HG03108 (cell line): ENCODE measurements around the gene CR1.
"Not testable (repeated sequence)": the region's sequence is repeated elsewhere in the genome, so short reads cannot be mapped to it uniquely, and the experiment has no call there.

Experiments
- ATAC-seq: cut with Tn5 transposase; IDR thresholded peaks from one replicate; pipeline ENCODE4 v1.9.1; 2021; ENCODE audit warnings: moderate library complexity; ENCODE audit not compliant: unreplicated experiment

The CR1 gene

DNA sequence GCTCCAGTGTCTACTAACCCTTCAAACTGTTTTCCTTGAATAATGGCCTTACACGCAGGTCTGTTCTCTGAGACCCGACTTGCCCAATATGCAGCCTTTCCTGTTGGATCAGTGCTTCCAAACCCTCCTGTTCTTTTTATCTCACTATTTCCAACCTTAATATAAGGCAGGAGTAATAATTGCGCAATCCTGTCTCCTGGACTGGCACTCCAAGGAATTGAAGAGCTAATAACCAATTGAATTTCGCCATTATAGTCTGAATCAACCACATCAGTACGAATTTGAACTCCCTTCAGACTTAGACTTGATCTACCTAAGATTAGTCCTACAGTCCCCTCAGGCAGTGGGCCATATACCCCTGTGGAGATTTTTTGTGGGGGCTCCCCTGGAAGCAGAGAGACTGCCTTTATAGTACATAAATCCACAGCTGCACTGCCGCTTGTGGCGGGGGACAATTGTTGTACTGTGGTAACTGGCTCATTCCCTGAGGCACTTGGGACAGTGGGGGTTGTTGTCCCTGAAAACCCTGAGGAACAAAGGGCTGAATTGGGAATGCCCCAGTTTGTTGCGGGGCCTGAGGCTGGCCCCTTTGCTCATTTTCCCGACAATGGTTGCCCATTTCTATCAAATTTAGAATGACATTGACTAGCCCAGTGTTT is 142.7 kb downstream of the CR1 start:
- ATAC-seq, result not testable (repeated sequence)

DNA sequence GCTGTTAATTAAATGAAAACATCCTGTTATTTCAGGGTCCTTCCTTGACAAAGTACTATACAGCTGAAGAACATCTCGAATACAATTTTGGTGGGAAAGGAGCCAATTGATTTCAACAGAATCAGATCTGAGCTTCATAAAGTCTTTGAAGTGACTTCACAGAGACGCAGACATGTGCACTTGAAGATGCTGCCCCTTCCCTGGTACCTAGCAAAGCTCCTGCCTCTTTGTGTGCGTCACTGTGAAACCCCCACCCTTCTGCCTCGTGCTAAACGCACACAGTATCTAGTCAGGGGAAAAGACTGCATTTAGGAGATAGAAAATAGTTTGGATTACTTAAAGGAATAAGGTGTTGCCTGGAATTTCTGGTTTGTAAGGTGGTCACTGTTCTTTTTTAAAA is 143.4 kb downstream of the CR1 start:
- ATAC-seq, result not testable (repeated sequence)

DNA sequence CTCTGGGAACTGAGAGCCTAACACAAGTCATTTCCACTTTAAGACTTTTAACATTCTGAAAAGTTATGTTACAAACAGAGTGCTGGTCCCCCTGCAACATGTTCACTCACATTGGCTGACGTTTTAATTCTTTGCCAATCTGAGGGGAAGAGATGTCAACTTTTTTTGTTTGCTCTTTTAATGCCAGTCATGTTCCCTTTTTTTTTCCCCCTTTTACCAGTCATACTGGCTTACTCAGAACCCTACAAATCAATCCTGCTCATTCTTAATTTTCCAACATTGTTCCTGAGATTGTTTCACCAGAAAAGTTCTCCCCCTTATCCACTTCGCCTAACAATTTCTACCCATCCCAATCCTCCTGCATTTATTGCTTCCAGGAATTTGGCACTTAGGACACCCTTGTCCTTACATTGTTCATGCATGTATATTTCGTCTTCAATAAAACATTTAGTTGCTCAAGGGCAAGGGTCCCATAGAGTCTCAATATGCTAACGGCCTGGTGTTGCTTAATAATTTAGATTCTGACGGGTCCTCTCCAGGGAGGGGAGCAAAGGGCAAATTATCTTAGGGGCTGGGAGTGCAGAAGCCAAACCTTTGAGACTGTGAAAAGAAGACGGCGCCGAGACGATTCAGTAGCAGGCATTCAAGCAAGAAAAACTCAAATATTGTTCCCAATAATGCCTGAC is 148.4 kb downstream of the CR1 start:
- no peak for ATAC-seq

DNA sequence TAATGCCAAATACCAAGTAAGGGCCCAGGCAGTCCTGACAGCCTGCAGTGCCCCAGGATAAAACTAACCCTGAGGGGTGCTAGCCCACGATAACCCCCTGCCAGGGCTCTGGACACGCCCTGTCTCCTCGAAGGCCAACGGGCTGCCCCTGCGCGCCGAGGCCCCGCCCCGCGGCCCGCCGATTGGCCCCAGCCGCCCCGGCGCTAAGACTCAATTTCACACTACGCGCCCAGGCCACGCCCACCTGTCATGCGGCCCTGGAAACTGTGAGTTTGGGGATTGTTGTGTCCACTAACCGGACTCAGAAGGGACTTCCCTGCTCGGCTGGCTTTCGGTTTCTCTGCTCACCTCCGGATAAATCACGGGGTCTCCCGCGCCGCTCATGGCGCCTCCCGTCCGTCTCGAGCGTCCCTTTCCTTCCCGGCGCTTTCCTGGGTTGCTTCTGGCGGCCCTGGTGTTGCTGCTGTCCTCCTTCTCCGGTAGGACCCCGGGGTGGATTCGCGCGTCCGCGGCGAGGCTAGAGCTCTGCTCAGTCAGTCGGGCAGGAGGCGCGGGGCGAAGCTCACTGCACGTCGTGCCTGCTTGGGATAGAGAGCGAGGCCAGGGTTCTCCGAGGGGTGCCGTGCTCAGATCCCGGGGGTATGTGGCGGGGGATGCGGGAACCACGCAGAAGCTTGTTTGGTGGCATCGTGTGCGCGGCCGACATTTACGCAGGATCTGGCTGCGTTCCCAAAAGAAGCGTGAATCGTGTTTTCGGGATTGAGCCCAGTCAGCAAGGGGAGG is 149.1 kb downstream of the CR1 start, which contains the start of gene CR1L:
TSS of gene CR1L (plus strand) at position 282 of the 783 bp plus-strand sequence. CDS start at position 383, 101 bp downstream.
- ATAC-seq, result peak; percentile 86

DNA sequence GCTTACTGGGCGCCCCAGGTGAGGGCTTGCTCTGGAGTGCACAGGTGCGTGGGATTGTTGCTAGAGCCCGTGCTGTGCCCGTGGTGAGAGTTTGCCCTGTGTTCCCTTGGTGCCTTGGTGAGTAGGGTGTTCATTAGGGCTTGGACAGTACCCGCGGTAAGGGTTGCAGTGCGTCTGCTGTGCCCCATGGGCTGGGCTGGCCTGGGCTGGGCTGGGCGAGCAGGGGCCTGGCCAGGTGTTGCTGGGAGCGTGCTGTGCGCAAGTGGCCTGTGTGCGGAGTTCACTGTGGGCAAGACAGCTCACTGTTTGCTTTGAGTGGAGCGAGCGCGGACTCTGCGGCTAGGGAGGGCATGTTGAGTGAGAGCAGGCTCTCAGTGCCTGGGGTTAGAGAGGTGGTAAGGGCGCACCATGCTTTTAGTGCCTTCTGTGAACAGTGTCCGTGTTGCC is 149.7 kb downstream of the CR1 start:
- ATAC-seq, result no peak

DNA sequence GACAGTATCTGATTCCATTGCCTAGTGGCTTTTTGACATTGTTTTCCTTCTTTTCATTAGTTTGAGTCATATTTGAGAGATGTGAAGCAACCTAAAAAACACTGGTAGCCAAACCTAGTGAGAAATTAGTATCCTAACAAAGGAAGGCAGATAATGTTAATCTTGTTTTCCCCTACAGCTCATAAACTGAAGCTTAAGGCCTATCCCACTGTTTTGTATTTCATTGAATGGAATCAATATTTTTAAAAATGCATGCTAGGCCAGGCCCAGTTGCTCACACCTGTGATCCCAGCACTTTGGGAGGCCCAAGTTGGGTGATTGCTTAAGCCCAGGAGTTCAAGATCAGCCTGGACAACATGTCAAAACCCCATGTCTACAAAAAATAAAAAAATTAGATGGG is 150.2 kb downstream of the CR1 start:
- ATAC-seq, result no peak

DNA sequence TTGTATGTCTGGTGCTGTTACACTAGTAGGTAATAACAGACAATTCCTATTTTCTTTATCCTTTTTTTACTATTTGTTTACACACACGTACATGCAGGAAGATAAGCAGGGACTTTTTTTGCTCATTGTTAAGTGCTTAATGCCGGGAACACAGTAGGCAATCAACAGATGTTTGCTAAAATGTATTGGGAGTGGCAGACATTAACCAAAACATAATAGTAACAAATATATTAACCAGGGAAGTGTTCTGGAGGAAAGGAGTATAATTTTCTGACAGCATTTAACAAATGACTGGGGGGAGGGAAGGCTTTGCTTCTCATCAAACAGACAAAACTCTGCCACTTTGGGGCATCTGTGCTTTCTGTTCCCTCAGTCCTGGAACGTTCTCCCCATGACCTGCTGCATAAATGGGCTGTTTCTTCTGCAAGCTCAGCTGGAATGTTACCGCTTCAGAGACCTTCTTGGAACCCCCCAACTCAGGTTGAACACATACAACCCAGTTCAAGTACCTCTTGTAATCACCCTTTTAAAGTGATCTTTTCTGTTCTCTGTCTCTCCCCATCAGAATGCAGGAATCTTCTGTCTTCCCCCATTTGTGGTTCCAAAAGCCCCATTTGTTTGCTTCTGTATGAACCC is 151.1 kb downstream of the CR1 start:
- ATAC-seq, result no peak

DNA sequence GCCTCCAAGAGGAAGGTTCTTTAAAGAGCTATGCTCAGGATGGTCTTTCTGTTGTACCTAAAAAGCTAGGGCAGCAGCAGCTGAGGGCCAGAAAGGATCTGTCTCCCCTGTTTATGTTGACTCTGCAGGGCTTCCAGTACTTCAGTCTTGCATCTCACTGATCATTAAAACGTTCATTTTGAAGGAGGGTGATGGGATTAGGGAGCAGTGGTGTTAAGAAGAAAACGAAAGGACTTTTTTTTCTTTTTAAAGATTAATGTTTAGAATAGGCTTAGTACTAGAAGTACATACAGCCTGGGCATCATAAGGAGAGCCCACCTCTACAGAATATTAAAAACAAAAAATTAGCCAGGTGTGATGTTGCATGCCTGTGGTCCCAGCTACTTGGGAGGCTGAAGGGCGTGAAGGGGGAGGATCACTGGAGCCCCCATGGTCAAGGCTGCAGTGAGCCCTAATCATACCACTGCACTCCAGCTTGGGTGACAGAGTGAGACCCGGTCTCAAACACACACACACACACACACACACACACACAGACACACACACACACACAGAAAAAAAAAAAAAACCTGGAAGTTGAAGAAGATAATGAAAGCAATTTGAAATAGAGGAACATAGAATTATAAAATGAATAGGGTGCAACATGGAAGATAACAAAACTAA is 151.8 kb downstream of the CR1 start:
- no peak for ATAC-seq

DNA sequence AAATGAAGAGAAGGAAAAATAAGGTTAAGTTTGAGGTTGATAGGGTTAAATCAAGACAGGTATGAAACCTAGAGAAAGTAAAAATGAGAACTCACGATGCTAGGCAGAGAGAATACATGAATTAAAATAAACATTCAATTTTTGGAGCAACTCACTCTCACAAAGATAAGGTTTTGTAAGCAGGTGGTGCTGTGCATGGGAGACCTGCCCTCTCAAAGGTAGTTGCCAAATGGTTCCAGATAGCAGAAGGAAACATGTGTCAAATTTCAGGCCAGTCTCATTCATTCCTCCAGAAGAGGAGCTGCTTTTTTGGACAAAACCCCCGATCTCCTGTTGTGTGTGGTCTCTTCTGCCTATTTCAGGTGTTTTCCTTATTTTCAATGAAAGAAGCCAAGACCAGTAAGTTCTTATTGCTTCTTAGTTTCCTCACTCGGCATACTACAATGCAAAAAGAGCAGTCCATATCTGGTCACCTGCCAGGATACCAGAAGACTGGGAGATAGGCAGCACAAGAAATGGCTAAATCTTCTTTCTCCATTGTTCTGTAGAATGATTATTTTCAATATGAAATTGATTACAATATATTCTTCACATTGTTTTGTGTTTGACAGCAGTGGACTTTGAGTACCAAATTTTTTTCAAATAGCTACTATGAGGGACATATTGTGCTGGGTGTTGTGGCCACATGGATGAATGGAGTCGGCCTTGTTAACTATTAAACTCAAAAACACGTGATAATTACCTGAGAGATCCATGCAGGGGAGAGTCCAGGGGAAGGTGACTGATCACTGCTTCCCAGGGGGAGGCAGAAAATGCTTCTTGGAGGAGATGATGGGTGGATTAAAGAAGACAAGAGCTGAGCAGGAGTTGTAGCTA is 152.6 kb downstream of the CR1 start:
- ATAC-seq, result no peak

DNA sequence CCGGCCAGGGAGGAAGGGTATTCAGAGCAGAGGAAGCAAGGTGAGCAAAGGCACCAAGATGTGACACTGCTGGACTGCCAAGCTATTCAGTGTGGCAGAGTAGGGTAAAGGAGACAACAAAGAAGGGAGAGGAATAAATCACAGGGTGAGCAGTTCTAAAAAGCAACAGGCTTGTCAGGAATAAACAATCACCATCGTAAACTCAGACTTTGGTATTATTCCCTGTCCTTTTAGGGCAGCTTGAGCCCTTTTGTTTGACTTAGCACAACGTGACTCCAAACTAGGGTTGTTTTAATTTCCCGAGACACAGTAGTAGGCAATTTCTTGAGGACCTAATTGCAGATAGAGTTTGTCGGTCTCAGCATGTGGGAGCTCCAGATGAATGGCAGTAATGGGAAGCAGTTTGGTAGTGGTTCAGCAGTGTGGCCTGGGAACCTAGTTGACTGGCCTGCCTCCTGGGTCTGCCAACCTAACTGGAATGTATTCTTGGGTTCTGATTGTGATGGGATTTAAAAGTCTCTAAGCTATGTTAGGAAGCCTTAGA is 153.3 kb downstream of the CR1 start:
- no peak for ATAC-seq

DNA sequence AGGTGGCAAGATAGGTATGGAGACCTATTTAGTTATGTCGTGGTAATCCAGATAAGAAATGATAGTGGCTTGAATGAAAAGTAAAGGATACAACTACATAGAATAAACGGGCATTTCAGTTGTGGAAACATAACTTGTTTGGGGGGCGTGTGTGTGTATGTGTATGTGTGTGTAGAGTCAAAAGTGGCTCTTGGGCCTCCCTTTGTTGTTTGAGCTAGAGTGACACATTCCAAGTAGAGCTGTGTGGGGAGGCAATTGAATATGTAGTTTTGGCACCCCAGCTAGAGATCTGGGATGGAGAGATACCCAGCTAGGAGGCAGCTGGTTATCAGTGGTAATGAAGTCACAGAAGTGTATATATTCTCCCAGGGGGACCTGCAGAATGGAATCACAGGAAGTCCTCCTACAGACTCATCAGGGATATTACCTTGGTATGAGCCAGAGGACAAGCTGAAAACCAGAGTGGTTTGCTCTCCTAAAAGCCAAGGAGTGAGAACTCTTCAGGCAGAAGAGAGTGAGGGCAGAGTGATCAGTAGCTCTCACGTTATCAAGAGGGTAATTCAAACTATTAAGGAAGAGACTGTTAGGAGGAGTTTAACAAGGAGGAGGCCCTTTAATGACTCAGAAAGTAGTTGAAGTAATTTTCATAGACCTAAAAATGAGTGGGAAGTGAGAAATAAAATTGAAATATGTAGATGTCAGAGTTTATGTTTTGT is 154.1 kb downstream of the CR1 start:
- ATAC-seq, result no peak

DNA sequence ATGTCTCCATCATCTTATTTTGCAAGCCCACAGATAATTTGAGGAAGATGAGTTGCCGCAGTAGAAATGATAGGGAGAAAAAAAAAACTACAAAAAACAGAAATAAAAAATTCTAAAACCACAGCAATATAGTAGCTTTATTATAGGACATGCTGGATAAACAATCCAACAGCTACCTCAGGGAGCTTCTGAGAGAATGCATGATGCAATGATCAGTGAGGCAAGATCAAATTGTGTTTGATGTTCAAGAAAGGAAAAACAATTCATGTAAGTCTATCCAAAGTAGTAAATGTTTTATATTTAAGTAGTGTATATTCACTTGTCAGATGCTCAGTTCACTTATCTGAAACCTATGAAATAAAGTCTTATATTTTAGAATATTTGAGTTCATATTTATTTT is 155.6 kb downstream of the CR1 start:
- no peak for ATAC-seq

DNA sequence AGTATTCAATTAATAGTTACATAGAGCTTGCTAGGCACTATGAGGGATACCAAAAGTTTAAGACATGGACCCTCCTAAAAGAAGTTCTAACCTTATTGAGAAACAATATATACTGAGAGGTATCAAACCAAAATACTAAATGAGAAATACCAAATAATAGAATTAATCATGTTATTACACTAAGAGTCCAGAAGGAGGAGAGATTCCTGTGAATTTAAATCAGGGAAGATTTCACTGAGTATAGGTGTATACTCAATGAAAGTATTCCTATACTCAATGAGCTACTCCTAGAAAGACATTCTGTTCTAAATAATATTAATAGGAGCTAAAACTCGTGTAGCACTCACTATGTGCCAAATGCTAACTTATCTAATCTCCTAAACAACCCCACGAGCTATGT is 158.4 kb downstream of the CR1 start:
- ATAC-seq, result no peak

DNA sequence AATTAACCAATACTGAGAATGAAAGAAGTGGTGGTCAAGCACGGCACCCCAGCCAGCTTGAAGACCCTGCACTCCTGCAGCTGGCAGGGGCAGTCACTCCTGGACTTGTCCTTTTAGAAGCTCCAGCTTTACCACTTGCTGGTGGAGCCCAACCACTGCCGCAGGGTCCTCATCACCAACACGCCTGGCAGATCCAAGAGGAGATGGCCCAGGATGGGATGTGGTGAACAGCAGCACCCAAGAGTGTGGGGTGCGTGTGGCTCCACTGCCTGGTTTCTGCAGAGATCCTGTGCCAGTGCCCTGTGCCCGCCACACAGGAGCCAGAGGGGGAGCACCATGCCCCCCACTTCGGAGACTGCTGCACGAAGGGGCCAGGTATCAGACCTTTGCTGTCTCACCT is 162.5 kb downstream of the CR1 start:
- no peak for ATAC-seq

DNA sequence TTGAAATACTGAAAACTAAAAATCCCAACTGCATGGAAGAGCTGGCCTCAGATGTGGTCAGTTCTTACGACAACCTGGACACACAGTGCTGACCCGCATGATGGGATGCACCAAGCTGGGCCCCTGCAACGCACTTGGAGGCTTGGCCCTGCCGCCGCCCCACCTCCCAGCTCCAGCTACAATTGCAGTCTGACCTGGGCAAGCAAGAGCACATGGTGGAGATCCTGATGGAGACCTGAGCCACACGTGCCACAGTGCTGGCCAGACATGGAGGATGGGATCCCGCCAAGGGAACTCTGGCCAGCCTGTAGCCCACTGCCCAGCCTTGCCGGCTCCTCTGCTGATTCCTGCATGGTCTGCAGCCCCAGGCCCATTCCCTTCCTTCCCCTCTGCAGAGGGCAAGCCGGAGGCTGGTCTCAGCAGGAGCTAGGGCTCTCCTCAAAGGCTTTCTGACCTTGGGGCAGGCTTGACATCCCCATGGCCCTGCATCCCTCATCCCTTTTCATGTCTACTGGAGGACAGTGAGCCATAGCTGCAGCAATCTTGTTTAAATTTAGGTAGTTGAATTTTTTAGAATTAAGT is 163.0 kb downstream of the CR1 start:
- ATAC-seq, result no peak

DNA sequence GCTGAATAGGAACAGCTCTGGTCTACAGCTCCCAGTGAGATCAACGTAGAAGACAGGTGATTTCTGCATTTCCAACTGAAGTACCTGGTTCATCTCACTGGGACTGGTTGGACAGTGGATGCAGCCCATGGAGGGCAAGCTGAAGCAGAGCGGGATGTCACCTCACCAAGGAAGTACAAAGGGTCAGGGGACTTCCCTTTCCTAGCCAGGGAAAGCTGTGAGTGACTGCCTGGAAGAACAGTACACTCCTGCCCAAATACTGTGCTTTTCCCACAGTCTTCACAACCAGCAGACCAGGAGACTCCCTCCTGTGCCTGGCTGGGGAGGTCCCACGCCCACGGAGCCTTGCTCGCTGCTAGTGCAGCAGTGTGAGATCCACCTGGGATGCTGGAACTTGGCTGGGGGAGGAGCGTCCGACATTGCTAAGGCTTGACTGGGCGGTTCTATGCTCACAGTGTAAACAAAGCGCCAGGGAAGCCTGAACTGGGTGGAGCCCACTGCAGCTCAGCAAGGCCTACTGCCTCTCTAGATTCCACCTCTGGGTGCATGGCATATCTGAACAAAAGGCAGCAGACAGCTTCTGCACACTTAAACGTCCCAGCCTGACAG is 163.7 kb downstream of the CR1 start:
- ATAC-seq, result no peak

DNA sequence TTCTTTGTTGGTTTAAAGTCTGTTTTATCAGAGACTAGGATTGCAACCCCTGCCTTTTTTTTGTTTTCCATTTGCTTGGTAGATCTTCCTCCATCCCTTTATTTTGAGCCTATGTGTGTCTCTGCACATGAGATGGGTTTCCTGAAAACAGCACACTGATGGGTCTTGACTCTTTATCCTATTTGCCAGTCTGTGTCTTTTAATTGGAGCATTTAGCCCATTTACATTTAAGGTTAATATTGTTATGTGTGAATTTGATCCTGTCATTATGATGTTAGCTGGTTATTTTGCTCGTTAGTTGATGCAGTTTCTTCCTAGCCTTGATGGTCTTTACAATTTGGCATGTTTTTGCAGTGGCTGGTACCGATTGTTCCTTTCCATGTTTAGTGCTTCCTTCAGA is 165.5 kb downstream of the CR1 start:
- ATAC-seq, result not testable (repeated sequence)

DNA sequence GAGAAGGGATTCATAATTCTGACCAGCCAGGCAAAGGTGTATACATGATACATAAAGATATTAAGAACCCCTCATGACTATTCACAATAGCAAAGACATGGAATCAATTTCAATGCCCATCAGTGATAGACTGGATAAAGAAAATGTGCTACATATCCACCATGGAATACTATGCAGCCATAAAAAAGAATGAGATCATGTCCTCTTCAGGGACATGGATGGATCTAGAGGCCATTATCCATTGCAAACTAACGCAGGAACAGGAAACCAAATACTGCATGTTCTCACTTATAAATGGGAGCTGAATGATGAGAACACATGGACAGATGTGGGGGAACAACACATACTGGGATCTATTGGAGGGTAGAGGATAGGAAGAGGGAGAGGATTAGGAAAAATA is 170.4 kb downstream of the CR1 start:
- no peak for ATAC-seq
